Measurements from ENCODE around the gene MOCS1.
"Not testable (repeated sequence)": the region's sequence is repeated elsewhere in the genome, so short reads cannot be mapped to it uniquely, and the experiment has no call there.

Gene MOCS1

DNA sequence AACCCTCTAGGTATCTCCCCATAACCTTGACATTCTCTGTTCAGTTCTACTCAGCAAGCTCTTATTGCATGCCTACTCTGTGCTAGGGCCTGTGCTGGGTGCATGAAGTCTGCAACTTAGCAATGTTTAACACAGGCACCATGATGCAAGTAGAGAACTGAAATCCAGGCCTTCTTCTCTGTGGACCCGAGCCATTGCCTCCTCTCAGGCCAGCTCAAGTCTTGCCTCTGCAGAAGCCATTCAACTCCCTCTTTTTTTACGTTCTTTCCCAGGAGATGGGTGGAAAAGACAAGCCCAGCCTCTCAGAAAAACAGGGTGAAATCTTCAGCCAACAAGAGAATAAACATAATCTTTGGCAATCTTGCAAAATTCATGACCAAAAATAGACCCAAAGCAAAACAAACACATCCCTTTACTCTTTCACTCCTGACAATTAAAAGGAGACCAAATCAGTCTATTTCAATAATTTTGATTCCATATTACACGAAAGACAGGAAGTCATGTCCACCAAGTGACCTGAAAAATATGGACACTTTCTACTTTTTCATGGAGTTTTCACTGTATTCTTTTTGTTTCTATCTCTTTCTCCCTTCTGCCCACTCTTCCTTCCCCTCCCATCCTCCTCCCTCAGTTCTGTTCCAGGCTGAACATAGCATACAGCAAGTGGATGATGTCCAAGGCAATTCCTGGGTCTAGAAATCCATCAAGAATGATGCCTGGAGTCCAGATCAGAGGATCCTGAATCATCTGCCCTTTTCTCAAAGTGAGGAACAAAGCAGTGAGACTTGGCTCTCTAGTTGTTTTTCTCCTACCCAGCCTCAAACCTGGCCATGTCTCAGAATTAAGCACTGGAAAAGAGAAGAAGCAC is 45.4 kb upstream of the MOCS1 start:
- Mint-ChIP-seq H3K36me3 (ENCODE audit: low read depth) (no peaks in the 10 kb centered on the region), H3K27ac (no peak overlapping the region), H3K4me1 (peaks cover 6% of the 10 kb centered on the region), H3K9me3 (no peaks in the 10 kb centered on the region), H3K27me3 (ENCODE audit: low read depth, poor library complexity) (peaks cover 30% of the 10 kb centered on the region), H3K4me3 (no peak overlapping the region)
- no peak for DNase-seq
- TF ChIP-seq, protein P1, sequence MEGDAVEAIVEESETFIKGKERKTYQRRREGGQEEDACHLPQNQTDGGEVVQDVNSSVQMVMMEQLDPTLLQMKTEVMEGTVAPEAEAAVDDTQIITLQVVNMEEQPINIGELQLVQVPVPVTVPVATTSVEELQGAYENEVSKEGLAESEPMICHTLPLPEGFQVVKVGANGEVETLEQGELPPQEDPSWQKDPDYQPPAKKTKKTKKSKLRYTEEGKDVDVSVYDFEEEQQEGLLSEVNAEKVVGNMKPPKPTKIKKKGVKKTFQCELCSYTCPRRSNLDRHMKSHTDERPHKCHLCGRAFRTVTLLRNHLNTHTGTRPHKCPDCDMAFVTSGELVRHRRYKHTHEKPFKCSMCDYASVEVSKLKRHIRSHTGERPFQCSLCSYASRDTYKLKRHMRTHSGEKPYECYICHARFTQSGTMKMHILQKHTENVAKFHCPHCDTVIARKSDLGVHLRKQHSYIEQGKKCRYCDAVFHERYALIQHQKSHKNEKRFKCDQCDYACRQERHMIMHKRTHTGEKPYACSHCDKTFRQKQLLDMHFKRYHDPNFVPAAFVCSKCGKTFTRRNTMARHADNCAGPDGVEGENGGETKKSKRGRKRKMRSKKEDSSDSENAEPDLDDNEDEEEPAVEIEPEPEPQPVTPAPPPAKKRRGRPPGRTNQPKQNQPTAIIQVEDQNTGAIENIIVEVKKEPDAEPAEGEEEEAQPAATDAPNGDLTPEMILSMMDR (IDR thresholded peaks at IDR 0.05): no peak

DNA sequence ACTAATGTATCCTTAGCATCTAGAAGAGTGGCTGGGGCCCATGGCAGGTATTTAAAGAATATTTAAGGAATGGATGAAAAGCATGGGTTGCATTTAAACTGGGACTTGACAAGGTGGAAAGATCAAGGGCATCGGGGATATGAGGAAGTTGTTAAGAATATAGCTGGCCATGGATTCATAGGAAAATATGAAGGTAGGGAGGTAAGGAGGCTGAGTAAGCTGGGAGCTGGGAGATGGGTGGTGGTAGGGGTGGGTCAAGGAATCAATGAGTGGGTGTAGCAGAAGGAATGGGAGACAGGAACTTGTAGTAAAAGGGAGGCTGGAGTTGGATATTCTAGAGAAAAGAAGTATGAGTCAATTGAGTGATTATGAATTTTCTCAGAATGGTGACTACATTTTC is 44.0 kb upstream of the MOCS1 start:
- H3K9me3 Mint-ChIP-seq: no peaks in the 10 kb centered on the region
- no peak overlapping the region for H3K27ac Mint-ChIP-seq
- TF ChIP-seq, protein P1 (IDR thresholded peaks at IDR 0.05): no peak
- peaks cover 37% of the 10 kb centered on the region for H3K27me3 Mint-ChIP-seq (ENCODE audit: low read depth, poor library complexity)
- peaks cover 6% of the 10 kb centered on the region for H3K4me1 Mint-ChIP-seq
- no peak for DNase-seq
- no peaks in the 10 kb centered on the region for H3K36me3 Mint-ChIP-seq (ENCODE audit: low read depth)
- no peak overlapping the region for H3K4me3 Mint-ChIP-seq

DNA sequence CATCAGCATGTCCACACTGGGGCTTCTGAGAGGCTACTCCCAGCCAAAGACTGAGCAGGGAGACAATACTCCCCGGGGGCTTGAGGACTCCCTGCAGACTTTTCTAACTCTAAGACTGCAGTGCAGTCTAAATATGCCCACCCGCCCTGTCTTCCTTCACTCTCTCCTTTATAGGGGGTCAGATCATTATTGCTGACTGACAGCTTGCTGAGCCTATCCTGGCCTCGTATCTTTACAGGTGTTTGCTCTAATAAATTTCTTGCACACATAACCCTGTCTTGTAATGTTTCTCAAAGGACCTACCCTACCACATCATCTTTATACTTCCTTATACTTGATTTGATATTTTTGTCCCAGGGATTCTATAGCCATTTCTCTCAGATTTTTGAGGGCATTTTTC is 39.4 kb upstream of the MOCS1 start:
- TF ChIP-seq, protein P1 (IDR thresholded peaks at IDR 0.05): no peak
- Mint-ChIP-seq H3K27me3 (ENCODE audit: low read depth, poor library complexity) (peaks cover 42% of the 10 kb centered on the region), H3K36me3 (ENCODE audit: low read depth) (no peaks in the 10 kb centered on the region), H3K4me3 (no peak overlapping the region), H3K4me1 (no peaks in the 10 kb centered on the region), H3K27ac (no peak overlapping the region), H3K9me3 (no peaks in the 10 kb centered on the region)
- DNase-seq: no peak

DNA sequence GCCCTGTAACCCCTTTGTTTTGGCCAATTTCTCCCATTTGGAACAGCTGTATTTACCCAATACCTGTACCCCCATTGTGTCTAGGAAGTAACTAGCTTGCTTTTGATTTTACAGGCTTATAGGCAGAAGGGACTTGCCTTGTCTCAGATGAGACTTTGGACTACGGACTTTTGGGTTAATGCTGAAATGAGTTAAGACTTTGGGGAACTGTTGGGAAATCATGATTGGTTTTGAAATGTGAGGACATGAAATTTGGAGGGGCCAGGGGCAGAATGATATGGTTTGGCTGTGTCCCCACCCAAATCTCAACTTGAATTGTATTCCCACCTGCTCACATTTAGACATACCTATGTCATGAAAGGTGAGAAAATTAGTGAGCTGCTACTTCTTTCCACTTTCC is 38.5 kb upstream of the MOCS1 start:
- H3K4me3 Mint-ChIP-seq; H3K9me3 Mint-ChIP-seq; H3K4me1 Mint-ChIP-seq; DNase-seq; H3K27ac Mint-ChIP-seq; H3K36me3 Mint-ChIP-seq (ENCODE audit: low read depth): not testable (repeated sequence)
- peaks cover 37% of the 10 kb centered on the region for H3K27me3 Mint-ChIP-seq (ENCODE audit: low read depth, poor library complexity)

DNA sequence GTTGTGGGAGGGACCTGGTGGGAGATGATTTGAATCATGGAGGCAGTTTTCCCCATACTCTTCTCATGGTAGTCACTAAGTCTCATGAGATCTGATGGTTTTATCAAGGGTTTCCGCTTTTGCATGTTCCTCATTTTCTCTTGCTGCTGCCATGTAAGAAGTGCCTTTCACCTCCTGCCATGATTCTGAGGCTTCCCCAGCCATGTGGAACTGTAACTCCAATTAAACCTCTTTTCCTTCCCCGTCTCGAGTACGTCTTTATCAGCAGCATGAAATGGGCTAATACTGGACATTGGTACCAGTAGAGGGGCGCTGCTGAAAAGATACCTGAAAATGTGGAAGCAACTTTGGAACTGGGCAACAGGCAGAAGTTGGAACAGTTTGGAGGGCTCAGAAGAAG is 36.9 kb upstream of the MOCS1 start:
- H3K9me3 Mint-ChIP-seq; H3K4me3 Mint-ChIP-seq; H3K27ac Mint-ChIP-seq; H3K36me3 Mint-ChIP-seq (ENCODE audit: low read depth); H3K4me1 Mint-ChIP-seq; DNase-seq: not testable (repeated sequence)
- peaks cover 34% of the 10 kb centered on the region for H3K27me3 Mint-ChIP-seq (ENCODE audit: low read depth, poor library complexity)

DNA sequence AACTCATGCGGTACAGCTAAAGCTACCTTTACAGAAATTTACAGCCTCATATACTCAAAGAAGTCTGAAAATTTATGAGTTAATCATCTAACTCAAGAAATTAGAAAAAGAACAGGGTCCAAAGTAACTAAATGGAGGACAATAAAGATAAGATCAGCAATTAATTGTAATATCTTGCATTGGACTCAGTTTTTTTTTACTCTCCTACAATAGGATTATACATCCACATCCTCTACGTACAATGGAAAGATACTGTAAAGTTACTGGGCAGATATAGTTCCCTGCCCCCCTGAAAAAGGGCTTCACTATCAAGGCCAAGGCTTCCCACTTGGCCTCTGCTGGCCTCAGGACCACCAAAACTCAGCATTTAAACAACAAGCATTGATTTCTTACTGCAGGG is 31.5 kb upstream of the MOCS1 start:
- no peaks in the 10 kb centered on the region for H3K9me3 Mint-ChIP-seq
- no peak overlapping the region for H3K4me3 Mint-ChIP-seq
- H3K27me3 Mint-ChIP-seq (ENCODE audit: low read depth, poor library complexity): peaks cover 3% of the 10 kb centered on the region
- TF ChIP-seq, protein P1 (IDR thresholded peaks at IDR 0.05): no peak
- H3K36me3 Mint-ChIP-seq (ENCODE audit: low read depth): no peaks in the 10 kb centered on the region
- H3K4me1 Mint-ChIP-seq: no peaks in the 10 kb centered on the region
- no peak overlapping the region for H3K27ac Mint-ChIP-seq
- no peak for DNase-seq

DNA sequence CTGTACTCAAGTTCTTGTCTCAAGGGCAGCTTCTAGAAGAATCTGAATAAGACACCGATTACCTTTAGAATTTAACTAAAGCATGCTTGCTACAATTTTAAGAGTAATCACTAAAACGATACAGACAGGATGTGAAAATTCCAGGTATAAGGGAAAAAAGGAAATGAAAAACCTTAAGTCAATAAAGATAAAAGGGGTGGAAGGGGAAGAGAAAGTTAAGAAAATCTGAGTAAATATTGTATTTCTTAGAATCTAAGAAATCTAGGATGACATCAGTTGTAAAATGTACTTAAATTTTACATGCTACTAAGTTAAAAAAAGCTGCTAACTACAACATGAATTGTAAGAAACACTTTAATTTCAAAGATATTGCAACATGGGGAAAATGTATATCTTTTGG is 30.3 kb upstream of the MOCS1 start:
- Mint-ChIP-seq H3K27me3 (ENCODE audit: low read depth, poor library complexity) (no peaks in the 10 kb centered on the region), H3K4me1 (no peaks in the 10 kb centered on the region)

More for the DNA sequence above, 30.3 kb upstream of the MOCS1 start:
- TF ChIP-seq, protein P1 (IDR thresholded peaks at IDR 0.05): no peak
- no peaks in the 10 kb centered on the region for H3K9me3 Mint-ChIP-seq
- H3K27ac Mint-ChIP-seq: no peak overlapping the region
- no peak for DNase-seq
- no peak overlapping the region for H3K4me3 Mint-ChIP-seq
- H3K36me3 Mint-ChIP-seq (ENCODE audit: low read depth): no peaks in the 10 kb centered on the region

Data from nephron progenitor cell (in vitro differentiated cells).